ENCODE measurements around the gene KIF3A. TPM values are rescaled to one million over a fixed set of nuclear protein-coding genes. Genes with fewer than 3 reads are reported as not detected.

The KIF3A gene
- polyA plus RNA-seq, 1 of the 3 experiments (the other 2 are of a cell fraction): 5.1 TPM

DNA sequence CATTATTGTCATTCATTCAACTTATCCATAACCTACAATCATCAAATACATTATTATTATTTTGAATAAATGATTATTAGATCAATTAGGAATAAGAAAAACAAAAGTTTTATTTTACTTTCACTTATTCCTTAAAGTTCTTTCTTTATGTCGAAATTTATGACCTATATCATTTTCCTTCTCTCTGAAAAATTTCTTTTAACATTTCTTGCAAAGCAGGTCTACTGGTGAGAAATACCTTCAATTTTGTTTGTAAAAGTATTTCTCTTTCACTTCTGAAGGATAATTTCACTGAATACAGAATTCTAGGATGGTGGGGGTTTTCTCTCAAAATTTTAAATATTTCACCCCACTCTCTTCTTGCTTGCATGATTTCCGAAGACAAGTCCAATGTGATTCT lies 7.3 kb upstream of the KIF3A start (continued):
- TF ChIP-seq, protein P1, sequence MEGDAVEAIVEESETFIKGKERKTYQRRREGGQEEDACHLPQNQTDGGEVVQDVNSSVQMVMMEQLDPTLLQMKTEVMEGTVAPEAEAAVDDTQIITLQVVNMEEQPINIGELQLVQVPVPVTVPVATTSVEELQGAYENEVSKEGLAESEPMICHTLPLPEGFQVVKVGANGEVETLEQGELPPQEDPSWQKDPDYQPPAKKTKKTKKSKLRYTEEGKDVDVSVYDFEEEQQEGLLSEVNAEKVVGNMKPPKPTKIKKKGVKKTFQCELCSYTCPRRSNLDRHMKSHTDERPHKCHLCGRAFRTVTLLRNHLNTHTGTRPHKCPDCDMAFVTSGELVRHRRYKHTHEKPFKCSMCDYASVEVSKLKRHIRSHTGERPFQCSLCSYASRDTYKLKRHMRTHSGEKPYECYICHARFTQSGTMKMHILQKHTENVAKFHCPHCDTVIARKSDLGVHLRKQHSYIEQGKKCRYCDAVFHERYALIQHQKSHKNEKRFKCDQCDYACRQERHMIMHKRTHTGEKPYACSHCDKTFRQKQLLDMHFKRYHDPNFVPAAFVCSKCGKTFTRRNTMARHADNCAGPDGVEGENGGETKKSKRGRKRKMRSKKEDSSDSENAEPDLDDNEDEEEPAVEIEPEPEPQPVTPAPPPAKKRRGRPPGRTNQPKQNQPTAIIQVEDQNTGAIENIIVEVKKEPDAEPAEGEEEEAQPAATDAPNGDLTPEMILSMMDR (IDR thresholded peaks at IDR 0.05): no peak
- TF ChIP-seq TEAD4 (IDR thresholded peaks at IDR 0.05; ENCODE audit: borderline replicate concordance, insufficient read depth) (no peak), FOXJ3 (CRISPR knock-in tag; IDR thresholded peaks at IDR 0.05) (no peak)

DNA sequence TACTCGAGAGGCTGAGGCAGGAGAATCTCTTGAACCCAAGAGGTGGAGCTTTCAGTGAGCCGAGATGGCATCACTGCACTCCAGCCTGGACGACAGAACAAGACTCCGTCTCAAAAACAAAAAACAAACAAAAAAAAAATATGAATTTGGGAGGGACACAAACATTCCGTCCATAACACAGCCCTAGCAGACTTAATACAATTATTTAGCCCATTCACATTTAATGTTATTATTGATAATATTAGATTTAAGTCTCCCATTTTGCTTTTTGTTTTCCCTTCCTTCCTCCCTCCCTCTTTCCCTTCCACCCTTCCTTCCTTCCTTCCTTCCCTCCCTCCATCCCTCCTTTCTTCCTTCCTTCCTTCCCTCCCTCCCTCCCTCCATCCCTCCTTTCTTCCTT lies 5.3 kb upstream of the KIF3A start:
- TF ChIP-seq SMC3 (IDR thresholded peaks at IDR 0.05; ENCODE audit: low read depth, low read length) (no peak), RFX5 (IDR thresholded peaks at IDR 0.05; ENCODE audit: low read length) (no peak), TEAD4 (IDR thresholded peaks at IDR 0.05; ENCODE audit: borderline replicate concordance, insufficient read depth) (no peak), RCOR1 (IDR thresholded peaks at IDR 0.05; ENCODE audit: low read length) (no peak), SIN3A (IDR thresholded peaks at IDR 0.05; ENCODE audit: borderline replicate concordance, low read depth, low read length) (no peak), EZH2phosphoT487 (IDR thresholded peaks at IDR 0.05; ENCODE audit: borderline replicate concordance, low read depth) (no peak), MXI1 (IDR thresholded peaks at IDR 0.05; ENCODE audit: low read depth, low read length) (no peak), NFIC (IDR thresholded peaks at IDR 0.05; ENCODE audit: borderline replicate concordance) (no peak), FOXM1 (IDR thresholded peaks at IDR 0.05; ENCODE audit: low read depth) (no peak), TCF12 (IDR thresholded peaks at IDR 0.05) (no peak), NRF1 (IDR thresholded peaks at IDR 0.05; ENCODE audit: low read depth, low read length) (no peak), FOXJ3 (CRISPR knock-in tag; IDR thresholded peaks at IDR 0.05) (no peak), MEF2A (IDR thresholded peaks at IDR 0.05; ENCODE audit: borderline replicate concordance, low read depth) (no peak), RXRA (IDR thresholded peaks at IDR 0.05; ENCODE audit: borderline replicate concordance, low read depth) (no peak)
- TF ChIP-seq, protein P2, sequence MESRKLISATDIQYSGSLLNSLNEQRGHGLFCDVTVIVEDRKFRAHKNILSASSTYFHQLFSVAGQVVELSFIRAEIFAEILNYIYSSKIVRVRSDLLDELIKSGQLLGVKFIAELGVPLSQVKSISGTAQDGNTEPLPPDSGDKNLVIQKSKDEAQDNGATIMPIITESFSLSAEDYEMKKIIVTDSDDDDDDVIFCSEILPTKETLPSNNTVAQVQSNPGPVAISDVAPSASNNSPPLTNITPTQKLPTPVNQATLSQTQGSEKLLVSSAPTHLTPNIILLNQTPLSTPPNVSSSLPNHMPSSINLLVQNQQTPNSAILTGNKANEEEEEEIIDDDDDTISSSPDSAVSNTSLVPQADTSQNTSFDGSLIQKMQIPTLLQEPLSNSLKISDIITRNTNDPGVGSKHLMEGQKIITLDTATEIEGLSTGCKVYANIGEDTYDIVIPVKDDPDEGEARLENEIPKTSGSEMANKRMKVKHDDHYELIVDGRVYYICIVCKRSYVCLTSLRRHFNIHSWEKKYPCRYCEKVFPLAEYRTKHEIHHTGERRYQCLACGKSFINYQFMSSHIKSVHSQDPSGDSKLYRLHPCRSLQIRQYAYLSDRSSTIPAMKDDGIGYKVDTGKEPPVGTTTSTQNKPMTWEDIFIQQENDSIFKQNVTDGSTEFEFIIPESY (IDR thresholded peaks at IDR 0.05; ENCODE audit: borderline replicate concordance, low read depth): no peak
- TF ChIP-seq, protein P1 (IDR thresholded peaks at IDR 0.05): no peak
- TF ChIP-seq, protein P3, sequence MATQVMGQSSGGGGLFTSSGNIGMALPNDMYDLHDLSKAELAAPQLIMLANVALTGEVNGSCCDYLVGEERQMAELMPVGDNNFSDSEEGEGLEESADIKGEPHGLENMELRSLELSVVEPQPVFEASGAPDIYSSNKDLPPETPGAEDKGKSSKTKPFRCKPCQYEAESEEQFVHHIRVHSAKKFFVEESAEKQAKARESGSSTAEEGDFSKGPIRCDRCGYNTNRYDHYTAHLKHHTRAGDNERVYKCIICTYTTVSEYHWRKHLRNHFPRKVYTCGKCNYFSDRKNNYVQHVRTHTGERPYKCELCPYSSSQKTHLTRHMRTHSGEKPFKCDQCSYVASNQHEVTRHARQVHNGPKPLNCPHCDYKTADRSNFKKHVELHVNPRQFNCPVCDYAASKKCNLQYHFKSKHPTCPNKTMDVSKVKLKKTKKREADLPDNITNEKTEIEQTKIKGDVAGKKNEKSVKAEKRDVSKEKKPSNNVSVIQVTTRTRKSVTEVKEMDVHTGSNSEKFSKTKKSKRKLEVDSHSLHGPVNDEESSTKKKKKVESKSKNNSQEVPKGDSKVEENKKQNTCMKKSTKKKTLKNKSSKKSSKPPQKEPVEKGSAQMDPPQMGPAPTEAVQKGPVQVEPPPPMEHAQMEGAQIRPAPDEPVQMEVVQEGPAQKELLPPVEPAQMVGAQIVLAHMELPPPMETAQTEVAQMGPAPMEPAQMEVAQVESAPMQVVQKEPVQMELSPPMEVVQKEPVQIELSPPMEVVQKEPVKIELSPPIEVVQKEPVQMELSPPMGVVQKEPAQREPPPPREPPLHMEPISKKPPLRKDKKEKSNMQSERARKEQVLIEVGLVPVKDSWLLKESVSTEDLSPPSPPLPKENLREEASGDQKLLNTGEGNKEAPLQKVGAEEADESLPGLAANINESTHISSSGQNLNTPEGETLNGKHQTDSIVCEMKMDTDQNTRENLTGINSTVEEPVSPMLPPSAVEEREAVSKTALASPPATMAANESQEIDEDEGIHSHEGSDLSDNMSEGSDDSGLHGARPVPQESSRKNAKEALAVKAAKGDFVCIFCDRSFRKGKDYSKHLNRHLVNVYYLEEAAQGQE (IDR thresholded peaks at IDR 0.05; ENCODE audit: low read depth, low read length): no peak
- TF ChIP-seq, protein P4, sequence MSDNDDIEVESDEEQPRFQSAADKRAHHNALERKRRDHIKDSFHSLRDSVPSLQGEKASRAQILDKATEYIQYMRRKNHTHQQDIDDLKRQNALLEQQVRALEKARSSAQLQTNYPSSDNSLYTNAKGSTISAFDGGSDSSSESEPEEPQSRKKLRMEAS (IDR thresholded peaks at IDR 0.05; ENCODE audit: low read depth): no peak
- TF ChIP-seq, protein P5, sequence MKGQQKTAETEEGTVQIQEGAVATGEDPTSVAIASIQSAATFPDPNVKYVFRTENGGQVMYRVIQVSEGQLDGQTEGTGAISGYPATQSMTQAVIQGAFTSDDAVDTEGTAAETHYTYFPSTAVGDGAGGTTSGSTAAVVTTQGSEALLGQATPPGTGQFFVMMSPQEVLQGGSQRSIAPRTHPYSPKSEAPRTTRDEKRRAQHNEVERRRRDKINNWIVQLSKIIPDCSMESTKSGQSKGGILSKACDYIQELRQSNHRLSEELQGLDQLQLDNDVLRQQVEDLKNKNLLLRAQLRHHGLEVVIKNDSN (IDR thresholded peaks at IDR 0.05; ENCODE audit: borderline replicate concordance, low read depth): no peak
- TF ChIP-seq, protein P6, sequence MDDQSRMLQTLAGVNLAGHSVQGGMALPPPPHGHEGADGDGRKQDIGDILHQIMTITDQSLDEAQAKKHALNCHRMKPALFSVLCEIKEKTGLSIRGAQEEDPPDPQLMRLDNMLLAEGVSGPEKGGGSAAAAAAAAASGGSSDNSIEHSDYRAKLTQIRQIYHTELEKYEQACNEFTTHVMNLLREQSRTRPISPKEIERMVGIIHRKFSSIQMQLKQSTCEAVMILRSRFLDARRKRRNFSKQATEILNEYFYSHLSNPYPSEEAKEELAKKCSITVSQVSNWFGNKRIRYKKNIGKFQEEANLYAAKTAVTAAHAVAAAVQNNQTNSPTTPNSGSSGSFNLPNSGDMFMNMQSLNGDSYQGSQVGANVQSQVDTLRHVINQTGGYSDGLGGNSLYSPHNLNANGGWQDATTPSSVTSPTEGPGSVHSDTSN (IDR thresholded peaks at IDR 0.05): no peak
- no peaks in the 10 kb centered on the region for H3K9me2 ChIP-seq
- ChIA-PET CTCF (no interaction called here), POLR2A (no interaction called here)
- WGBS (ENCODE audit: low lambda C conversion rate): 64% methylated on average over 5 of the region's 5 CpGs
- H3K27ac ChIP-seq (ENCODE audit: low read depth in 2 of 2, low read length in 1 of 2): no peak overlapping the region
- no peaks in the 10 kb centered on the region for H3K79me2 ChIP-seq (ENCODE audit: insufficient read depth)
- H4K20me1 ChIP-seq (ENCODE audit: insufficient read depth): no peaks in the 10 kb centered on the region
- no peaks in the 10 kb centered on the region for H3K27me3 ChIP-seq (ENCODE audit: insufficient read depth)
- no peaks in the 10 kb centered on the region; a peak in 1 of 4 replicates for H3K4me1 ChIP-seq (ENCODE audit: control insufficient read depth in 1 of 2, insufficient read depth in 2 of 2, low read depth in 1 of 2, low read length in 1 of 2)
- no peak overlapping the region for H3K4me2 ChIP-seq
- H3K9me3 ChIP-seq: no peaks in the 10 kb centered on the region
- H3K4me3 ChIP-seq (ENCODE audit: low read depth in 2 of 2, low read length in 1 of 2): no peak overlapping the region
- H3F3A ChIP-seq (replicated peaks; ENCODE audit: insufficient read depth): no peaks in the 10 kb centered on the region
- no peaks in the 10 kb centered on the region for H3K36me3 ChIP-seq (replicated peaks in 1 of 2; ENCODE audit: control insufficient read depth in 1 of 2, insufficient read depth in 2 of 2, low read length in 1 of 2)
- H3K9ac ChIP-seq: no peak overlapping the region
- no peak overlapping the region for H2AFZ ChIP-seq (ENCODE audit: low read depth)
- DNase-seq: no peak

Measured in SK-N-SH (cell line).